Measurements from ENCODE around the gene CD22. TPM values are rescaled to one million over a fixed set of nuclear protein-coding genes. Genes with fewer than 3 reads are reported as not detected.

Gene CD22
- total RNA-seq, 1 donor from 2014 or later, result 4.7 TPM

DNA sequence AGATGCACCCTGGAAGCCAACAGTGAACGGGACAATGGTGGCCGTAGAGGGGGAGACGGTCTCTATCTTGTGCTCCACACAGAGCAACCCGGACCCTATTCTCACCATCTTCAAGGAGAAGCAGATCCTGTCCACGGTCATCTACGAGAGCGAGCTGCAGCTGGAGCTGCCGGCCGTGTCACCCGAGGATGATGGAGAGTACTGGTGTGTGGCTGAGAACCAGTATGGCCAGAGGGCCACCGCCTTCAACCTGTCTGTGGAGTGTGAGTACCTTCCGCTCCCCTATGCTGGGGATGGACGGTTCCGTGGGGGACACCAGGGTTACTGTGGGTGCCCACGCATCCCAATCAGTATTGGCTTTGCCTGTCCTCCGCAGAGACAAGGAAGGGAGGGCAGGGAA lies 26.5 kb upstream of the CD22 start:
- Histone ChIP-seq H3K9ac (ENCODE audit: low read depth in 1 of 3, low read length in 3 of 3) (no peak overlapping the region), H3K4me1 (ENCODE audit: control insufficient read depth in 3 of 3, insufficient read depth in 3 of 3, low read length in 3 of 3) (no peaks in the 10 kb centered on the region), H3K36me3 (ENCODE audit: control insufficient read depth in 3 of 3, insufficient read depth in 3 of 3, low read length in 3 of 3) (no peaks in the 10 kb centered on the region), H3K9me3 (ENCODE audit: control insufficient read depth in 3 of 3, low read length in 3 of 3) (no peaks in the 10 kb centered on the region), H3K27me3 (ENCODE audit: control insufficient read depth in 3 of 3, insufficient read depth in 3 of 3, low read length in 3 of 3) (peaks cover 26 to 62% (median 37%) of the 10 kb centered on the region in 3 donors), H3K27ac (ENCODE audit: low read depth, low read length) (no peak overlapping the region), H3K4me3 (ENCODE audit: low read length in 3 of 3) (no peak overlapping the region)

DNA sequence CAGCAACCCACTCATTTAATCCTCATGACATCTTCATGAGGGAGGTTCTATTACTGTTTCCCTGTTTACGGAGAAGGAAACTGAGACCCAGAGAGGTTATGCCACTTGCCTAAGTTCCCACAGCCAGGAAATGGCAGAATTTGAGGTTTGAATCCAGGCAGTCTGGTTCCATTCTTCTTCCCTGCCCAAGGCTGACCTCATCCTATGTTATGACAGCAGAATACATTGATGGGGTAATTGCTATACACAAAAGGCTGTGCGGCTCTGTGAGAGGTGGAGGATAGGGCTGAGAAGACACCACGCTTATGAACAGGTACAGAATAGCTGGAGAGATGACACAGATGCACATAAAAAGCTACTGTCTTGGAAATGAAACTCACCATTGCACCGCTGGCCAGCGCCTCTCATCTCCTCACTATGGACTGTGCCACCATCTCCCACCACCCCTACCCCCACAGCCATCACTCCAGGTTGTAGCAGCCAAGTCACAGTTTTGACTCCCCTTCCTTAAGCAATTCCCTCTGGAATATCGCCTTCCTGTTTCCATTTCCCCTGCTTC lies 25.6 kb upstream of the CD22 start:
- H3K27ac ChIP-seq (ENCODE audit: low read depth, low read length), result no peak overlapping the region
- no peak overlapping the region for H3K9ac ChIP-seq (ENCODE audit: low read depth in 1 of 3, low read length in 3 of 3)
- H3K4me1 ChIP-seq (ENCODE audit: control insufficient read depth in 3 of 3, insufficient read depth in 3 of 3, low read length in 3 of 3), result no peaks in the 10 kb centered on the region
- H3K9me3 ChIP-seq (ENCODE audit: control insufficient read depth in 3 of 3, low read length in 3 of 3), result no peaks in the 10 kb centered on the region
- H3K36me3 ChIP-seq (ENCODE audit: control insufficient read depth in 3 of 3, insufficient read depth in 3 of 3, low read length in 3 of 3), result no peaks in the 10 kb centered on the region
- peaks cover 21 to 52% (median 30%) of the 10 kb centered on the region in 3 donors for H3K27me3 ChIP-seq (ENCODE audit: control insufficient read depth in 3 of 3, insufficient read depth in 3 of 3, low read length in 3 of 3)
- no peak overlapping the region for H3K4me3 ChIP-seq (ENCODE audit: low read length in 3 of 3)

DNA sequence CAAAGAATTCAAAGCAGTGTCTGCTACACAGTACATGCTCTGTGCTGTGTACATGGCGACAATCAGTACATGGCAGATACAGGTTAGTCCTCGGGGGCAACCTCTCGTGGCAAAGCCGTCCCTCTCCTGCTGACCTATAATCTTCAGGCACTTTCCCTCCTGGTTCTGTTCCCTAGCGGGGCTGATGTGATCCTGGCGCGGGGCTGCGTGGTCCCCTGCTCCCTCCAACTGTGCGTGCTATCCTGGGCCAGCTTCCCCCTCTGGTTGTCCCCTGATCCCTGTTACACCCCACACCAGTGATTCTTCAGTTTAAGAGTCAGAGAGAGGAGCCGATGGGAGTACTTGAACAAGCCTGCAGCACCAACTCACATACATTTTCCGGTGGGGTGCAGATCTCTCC lies 25.0 kb upstream of the CD22 start:
- no peaks in the 10 kb centered on the region for H3K36me3 ChIP-seq (ENCODE audit: control insufficient read depth in 3 of 3, insufficient read depth in 3 of 3, low read length in 3 of 3)
- H3K9me3 ChIP-seq (ENCODE audit: control insufficient read depth in 3 of 3, low read length in 3 of 3), result no peaks in the 10 kb centered on the region
- no peak overlapping the region for H3K9ac ChIP-seq (ENCODE audit: low read depth in 1 of 3, low read length in 3 of 3)
- peaks cover 21 to 46% (median 24%) of the 10 kb centered on the region in 3 donors for H3K27me3 ChIP-seq (ENCODE audit: control insufficient read depth in 3 of 3, insufficient read depth in 3 of 3, low read length in 3 of 3)
- H3K4me3 ChIP-seq (ENCODE audit: low read length in 3 of 3), result no peak overlapping the region
- H3K4me1 ChIP-seq (ENCODE audit: control insufficient read depth in 3 of 3, insufficient read depth in 3 of 3, low read length in 3 of 3), result no peaks in the 10 kb centered on the region
- no peak overlapping the region for H3K27ac ChIP-seq (ENCODE audit: low read depth, low read length)

DNA sequence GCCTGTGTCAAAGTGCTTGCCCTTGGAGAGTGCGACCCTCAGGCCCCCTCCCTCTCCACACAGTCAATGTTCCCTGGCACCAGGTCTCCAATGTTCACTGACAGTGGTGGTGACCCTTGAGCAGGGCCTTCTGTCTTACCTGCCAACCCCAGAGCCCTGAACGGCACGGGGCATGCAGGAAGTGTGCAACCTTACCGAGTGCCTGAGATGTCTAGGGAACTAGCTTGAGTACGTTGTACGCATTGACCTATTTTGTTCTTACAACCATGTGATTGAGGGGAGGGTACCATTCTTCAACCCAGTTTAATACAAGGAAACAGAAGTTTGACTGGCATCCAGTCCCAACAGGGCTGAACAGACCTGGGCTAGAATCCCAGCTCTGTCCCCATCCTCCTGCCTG lies 23.8 kb upstream of the CD22 start:
- Histone ChIP-seq H3K27me3 (ENCODE audit: control insufficient read depth in 3 of 3, insufficient read depth in 3 of 3, low read length in 3 of 3) (peaks cover 21 to 39% (median 23%) of the 10 kb centered on the region in 3 donors), H3K4me1 (ENCODE audit: control insufficient read depth in 3 of 3, insufficient read depth in 3 of 3, low read length in 3 of 3) (no peaks in the 10 kb centered on the region), H3K36me3 (ENCODE audit: control insufficient read depth in 3 of 3, insufficient read depth in 3 of 3, low read length in 3 of 3) (no peaks in the 10 kb centered on the region), H3K27ac (ENCODE audit: low read depth, low read length) (no peak overlapping the region), H3K9me3 (ENCODE audit: control insufficient read depth in 3 of 3, low read length in 3 of 3) (no peaks in the 10 kb centered on the region), H3K4me3 (ENCODE audit: low read length in 3 of 3) (no peak overlapping the region), H3K9ac (ENCODE audit: low read depth in 1 of 3, low read length in 3 of 3) (no peak overlapping the region)

DNA sequence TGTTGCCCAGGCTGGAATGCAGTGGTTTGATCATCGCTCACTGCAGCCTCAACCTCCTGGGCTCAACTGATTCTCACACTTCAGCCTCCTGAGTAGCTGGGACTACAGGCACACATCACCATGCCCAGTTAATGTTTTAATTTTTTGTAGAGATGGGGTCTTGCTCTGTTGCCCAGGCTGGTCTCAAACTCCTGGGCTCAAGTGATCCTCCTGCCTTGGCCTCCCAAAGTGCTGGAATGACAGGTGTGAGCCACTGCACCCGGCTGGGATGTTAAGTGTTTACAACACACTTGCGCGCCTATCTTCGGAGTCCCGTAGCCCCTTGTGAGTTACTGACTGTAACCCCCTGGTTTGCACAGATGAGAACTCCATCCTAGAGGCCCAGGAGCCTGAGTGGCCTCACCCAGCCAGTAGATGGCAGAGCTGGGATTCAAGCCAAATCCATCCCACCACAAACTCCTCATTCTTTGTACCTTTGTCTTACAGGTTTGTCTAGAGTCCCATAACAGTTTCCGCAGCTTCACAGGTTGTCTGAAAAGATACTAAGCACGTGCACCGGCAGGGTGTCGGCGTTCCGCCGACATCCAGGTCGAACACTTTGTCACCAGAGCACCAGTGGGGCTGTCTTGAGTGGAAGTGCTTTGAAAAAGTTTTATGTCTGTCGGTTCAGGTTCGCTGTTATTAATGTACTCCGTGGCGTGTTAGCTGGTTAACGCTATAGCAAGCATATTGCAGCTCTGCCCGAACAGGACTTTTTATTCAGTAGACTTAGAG lies 22.3 kb upstream of the CD22 start:
- peaks cover 14 to 26% (median 18%) of the 10 kb centered on the region in 3 donors for H3K27me3 ChIP-seq (ENCODE audit: control insufficient read depth in 3 of 3, insufficient read depth in 3 of 3, low read length in 3 of 3)
- no peaks in the 10 kb centered on the region for H3K4me1 ChIP-seq (ENCODE audit: control insufficient read depth in 3 of 3, insufficient read depth in 3 of 3, low read length in 3 of 3)
- no peaks in the 10 kb centered on the region for H3K36me3 ChIP-seq (ENCODE audit: control insufficient read depth in 3 of 3, insufficient read depth in 3 of 3, low read length in 3 of 3)
- H3K4me3 ChIP-seq (ENCODE audit: low read length in 3 of 3), result no peak overlapping the region
- no peak overlapping the region for H3K27ac ChIP-seq (ENCODE audit: low read depth, low read length)
- no peaks in the 10 kb centered on the region for H3K9me3 ChIP-seq (ENCODE audit: control insufficient read depth in 3 of 3, low read length in 3 of 3)
- H3K9ac ChIP-seq (ENCODE audit: low read depth in 1 of 3, low read length in 3 of 3), result no peak overlapping the region

DNA sequence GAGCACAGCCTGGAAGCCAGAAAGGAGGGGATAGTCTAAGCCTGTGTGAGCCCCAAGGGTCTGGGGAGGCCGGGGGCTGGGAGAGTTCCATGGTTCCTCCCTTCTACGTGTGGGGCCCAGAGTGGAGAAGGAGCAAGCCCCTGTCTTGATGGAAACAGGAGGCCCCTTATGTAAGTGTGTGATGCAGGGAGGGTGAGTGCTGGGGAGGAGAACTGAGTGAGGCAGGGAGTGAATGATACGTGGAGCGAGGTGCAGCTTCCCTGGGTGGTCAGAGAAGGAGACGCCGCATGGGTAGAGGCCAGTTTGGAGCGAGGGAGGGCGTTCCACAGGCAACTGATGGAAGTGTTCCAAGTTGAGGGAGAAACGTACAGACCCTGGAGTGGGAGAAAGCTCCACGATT lies 21.1 kb upstream of the CD22 start:
- no peak overlapping the region for H3K27ac ChIP-seq (ENCODE audit: low read depth, low read length)
- peaks cover 9 to 16% (median 14%) of the 10 kb centered on the region in 3 donors for H3K27me3 ChIP-seq (ENCODE audit: control insufficient read depth in 3 of 3, insufficient read depth in 3 of 3, low read length in 3 of 3)
- H3K4me3 ChIP-seq (ENCODE audit: low read length in 3 of 3), result no peak overlapping the region

DNA sequence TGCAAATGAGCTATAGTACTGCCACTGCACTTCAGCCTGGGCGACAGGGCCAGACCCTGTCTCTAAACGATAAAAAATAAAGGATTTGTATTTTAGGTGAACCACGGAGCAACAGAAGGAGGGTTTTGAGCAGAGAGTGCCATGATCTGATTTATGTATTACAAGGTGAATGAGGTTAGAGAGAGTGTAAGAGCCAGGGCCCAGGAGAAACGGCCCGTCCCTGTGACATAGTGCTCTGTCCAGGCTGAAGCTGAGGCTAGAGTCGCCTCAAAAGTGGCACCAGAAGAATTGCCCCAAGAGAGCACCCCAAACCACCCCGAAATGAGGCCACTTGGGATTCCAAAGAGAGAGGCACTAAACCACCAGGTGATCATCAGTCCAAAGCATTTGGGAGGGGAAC lies 20.1 kb upstream of the CD22 start:
- H3K27ac ChIP-seq (ENCODE audit: low read depth, low read length), result no peak overlapping the region

More for the DNA sequence above, 21.1 kb upstream of the CD22 start:
- H3K36me3 ChIP-seq (ENCODE audit: control insufficient read depth in 3 of 3, insufficient read depth in 3 of 3, low read length in 3 of 3), result no peaks in the 10 kb centered on the region
- no peak overlapping the region for H3K9ac ChIP-seq (ENCODE audit: low read depth in 1 of 3, low read length in 3 of 3)
- no peaks in the 10 kb centered on the region for H3K4me1 ChIP-seq (ENCODE audit: control insufficient read depth in 3 of 3, insufficient read depth in 3 of 3, low read length in 3 of 3)
- no peaks in the 10 kb centered on the region for H3K9me3 ChIP-seq (ENCODE audit: control insufficient read depth in 3 of 3, low read length in 3 of 3)

DNA sequence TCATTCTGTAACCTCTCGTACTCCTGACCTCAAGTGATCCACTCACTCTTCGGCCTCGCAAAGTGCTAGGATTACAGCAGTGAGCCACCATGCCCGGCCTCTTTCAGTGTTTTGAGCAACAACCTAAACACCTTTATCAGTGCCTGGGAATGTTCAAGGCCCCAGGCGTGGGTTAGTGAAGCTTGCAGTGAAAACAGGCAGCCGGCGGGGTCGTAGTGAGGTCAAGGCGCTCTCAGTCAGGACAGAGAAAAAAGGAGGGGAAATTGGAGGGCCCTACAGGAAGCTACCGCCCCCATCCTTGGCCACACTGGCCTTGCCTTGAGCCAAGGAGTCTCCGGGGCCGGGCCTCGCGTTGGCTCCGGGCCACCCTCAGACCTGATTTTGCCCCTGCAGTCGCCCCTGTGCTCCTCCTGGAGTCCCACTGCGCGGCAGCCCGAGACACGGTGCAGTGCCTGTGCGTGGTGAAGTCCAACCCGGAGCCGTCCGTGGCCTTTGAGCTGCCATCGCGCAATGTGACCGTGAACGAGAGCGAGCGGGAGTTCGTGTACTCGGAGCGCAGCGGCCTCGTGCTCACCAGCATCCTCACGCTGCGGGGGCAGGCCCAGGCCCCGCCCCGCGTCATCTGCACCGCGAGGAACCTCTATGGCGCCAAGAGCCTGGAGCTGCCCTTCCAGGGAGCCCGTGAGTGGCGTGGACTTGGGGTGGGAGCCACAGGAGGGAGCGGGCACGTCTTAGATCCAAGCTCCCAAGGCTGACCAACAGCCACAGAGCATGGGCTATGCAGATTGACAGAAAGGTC lies 19.3 kb upstream of the CD22 start:
- Histone ChIP-seq H3K27me3 (ENCODE audit: control insufficient read depth in 3 of 3, insufficient read depth in 3 of 3, low read length in 3 of 3) (peaks cover 4 to 8% (median 8%) of the 10 kb centered on the region in 3 donors), H3K4me3 (ENCODE audit: low read length in 3 of 3) (no peak overlapping the region), H3K27ac (ENCODE audit: low read depth, low read length) (no peak overlapping the region)

More for the DNA sequence above, 20.1 kb upstream of the CD22 start:
- no peak overlapping the region for H3K4me3 ChIP-seq (ENCODE audit: low read length in 3 of 3)
- H3K4me1 ChIP-seq (ENCODE audit: control insufficient read depth in 3 of 3, insufficient read depth in 3 of 3, low read length in 3 of 3), result no peaks in the 10 kb centered on the region
- H3K27me3 ChIP-seq (ENCODE audit: control insufficient read depth in 3 of 3, insufficient read depth in 3 of 3, low read length in 3 of 3), result peaks cover 6 to 8% (median 7%) of the 10 kb centered on the region in 3 donors
- no peak overlapping the region for H3K9ac ChIP-seq (ENCODE audit: low read depth in 1 of 3, low read length in 3 of 3)
- no peaks in the 10 kb centered on the region for H3K36me3 ChIP-seq (ENCODE audit: control insufficient read depth in 3 of 3, insufficient read depth in 3 of 3, low read length in 3 of 3)
- no peaks in the 10 kb centered on the region for H3K9me3 ChIP-seq (ENCODE audit: control insufficient read depth in 3 of 3, low read length in 3 of 3)

DNA sequence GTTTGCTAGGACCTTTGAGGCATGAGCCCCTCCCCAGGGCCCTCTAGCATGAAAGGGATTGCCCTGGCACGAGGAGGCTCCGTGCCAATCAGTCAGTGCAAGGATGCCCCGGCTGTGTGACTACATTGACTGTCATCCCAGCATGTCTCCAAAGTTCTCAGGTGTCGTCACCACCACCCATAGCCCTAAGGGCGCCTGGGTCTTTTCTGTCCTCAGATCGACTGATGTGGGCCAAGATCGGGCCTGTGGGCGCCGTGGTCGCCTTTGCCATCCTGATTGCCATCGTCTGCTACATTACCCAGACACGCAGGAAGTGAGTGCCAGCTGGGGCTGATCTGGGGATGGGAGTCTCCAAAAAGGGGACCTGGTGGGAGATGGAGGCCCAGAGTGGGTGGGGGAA lies 18.7 kb upstream of the CD22 start:
- no peak overlapping the region for H3K9ac ChIP-seq (ENCODE audit: low read depth in 1 of 3, low read length in 3 of 3)
- no peaks in the 10 kb centered on the region for H3K9me3 ChIP-seq (ENCODE audit: control insufficient read depth in 3 of 3, low read length in 3 of 3)
- no peak overlapping the region for H3K4me3 ChIP-seq (ENCODE audit: low read length in 3 of 3)
- no peaks in the 10 kb centered on the region for H3K4me1 ChIP-seq (ENCODE audit: control insufficient read depth in 3 of 3, insufficient read depth in 3 of 3, low read length in 3 of 3)
- H3K27ac ChIP-seq (ENCODE audit: low read depth, low read length), result no peak overlapping the region
- H3K27me3 ChIP-seq (ENCODE audit: control insufficient read depth in 3 of 3, insufficient read depth in 3 of 3, low read length in 3 of 3), result peaks cover 4 to 8% (median 8%) of the 10 kb centered on the region in 3 donors
- H3K36me3 ChIP-seq (ENCODE audit: control insufficient read depth in 3 of 3, insufficient read depth in 3 of 3, low read length in 3 of 3), result no peaks in the 10 kb centered on the region

More for the DNA sequence above, 19.3 kb upstream of the CD22 start:
- Histone ChIP-seq H3K9me3 (ENCODE audit: control insufficient read depth in 3 of 3, low read length in 3 of 3) (no peaks in the 10 kb centered on the region), H3K36me3 (ENCODE audit: control insufficient read depth in 3 of 3, insufficient read depth in 3 of 3, low read length in 3 of 3) (no peaks in the 10 kb centered on the region), H3K9ac (ENCODE audit: low read depth in 1 of 3, low read length in 3 of 3) (no peak overlapping the region), H3K4me1 (ENCODE audit: control insufficient read depth in 3 of 3, insufficient read depth in 3 of 3, low read length in 3 of 3) (no peaks in the 10 kb centered on the region)

Measured in skeletal muscle tissue (tissue), 4 donors.